Activated T-cell treated with anti-CD3 and anti-CD28 coated beads, Interleukin-2, amount 50 U/mL, for 48 hours (primary cell): ENCODE measurements around the gene E4F1.
A peak's percentile ranks its signal among the peaks of the same experiment; 100 is the strongest.

Experiments used
- DNase-seq, 2 experiments: peaks; one replicate each; pipeline ENCODE4 v3.0.0-alpha.2; 2020

The E4F1 gene

DNA sequence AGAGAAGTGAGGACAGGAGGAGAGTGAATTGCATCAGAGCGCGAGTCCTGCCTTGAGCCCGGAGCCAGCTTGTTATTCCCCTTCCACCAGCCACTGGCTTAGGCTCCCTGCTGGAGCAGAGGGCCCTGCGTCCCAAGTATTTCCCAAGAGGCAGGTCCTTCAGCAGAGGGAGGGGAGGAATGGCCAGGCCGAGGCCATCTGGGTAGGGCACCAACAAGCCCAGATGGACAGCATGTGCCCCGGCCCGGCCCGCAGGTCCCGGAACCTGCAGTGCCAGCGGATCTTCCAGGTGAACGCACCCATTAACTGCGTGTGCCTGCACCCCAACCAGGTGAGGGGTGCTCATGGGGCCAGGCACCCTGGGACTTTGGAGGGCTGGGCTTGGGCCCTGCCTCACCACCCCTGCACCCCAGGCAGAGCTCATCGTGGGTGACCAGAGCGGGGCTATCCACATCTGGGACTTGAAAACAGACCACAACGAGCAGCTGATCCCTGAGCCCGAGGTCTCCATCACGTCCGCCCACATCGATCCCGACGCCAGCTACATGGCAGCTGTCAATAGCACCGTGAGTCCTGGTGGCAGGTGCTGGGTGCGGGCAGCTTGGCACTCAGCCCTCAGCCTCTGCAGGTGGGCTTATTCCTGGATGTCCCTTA is 16.5 kb upstream of the E4F1 start:
- DNase-seq, result no peak

GRCh38 chr16:2207872-2208271 is 15.5 kb upstream of the E4F1 start:
- no peak for DNase-seq

GRCh38 chr16:2208308-2208707 is 15.1 kb upstream of the E4F1 start:
- no peak for DNase-seq

- DNase-seq, result no peak
These were observed 14.6 kb upstream of the E4F1 start for GRCh38 chr16:2208772-2209171.

GRCh38 chr16:2209258-2210008 is 14.0 kb upstream of the E4F1 start:
- DNase-seq, result no peak

- DNase-seq, result no peak
These were observed 13.4 kb upstream of the E4F1 start for GRCh38 chr16:2210009-2210332.

- DNase-seq, result no peak
These were observed 12.7 kb upstream of the E4F1 start, which contains the start of gene BRICD5 for GRCh38 chr16:2210386-2211365. BRICD5 (minus strand) TSS chr16:2210863; CDS start chr16:2210833, 30 bp downstream.

- DNase-seq, result no peak
These were observed 11.5 kb upstream of the E4F1 start for GRCh38 chr16:2211923-2212347.

GRCh38 chr16:2212362-2213324 is 10.7 kb upstream of the E4F1 start:
- DNase-seq, result no peak

- DNase-seq, result peak in 1 of 2 experiments; percentile 47
These were observed 9.3 kb upstream of the E4F1 start for GRCh38 chr16:2213817-2214718.

- no peak for DNase-seq
These were observed 8.7 kb upstream of the E4F1 start, which contains the start of gene PGP for GRCh38 chr16:2214719-2214968. PGP (minus strand) TSS chr16:2214840; CDS start chr16:2214777, 63 bp downstream.

DNA sequence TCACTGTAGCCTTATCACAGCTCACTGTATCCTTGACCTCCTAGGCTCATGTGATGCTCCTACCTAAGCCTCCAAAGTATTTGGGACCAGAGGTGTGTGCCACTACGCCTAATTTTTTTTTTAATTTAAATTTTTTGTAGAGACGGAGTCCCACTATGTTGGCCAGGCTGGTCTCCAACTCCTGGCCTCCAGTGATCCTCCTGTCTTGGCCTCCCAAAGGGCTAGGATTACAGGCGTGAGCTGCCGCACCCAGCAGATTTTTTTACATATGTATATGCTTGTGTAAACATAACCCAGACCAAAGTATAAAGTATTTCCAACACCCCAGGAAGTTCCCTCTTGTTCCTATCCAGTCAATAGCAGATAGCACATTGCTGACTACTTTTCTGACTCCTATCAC is 7.1 kb upstream of the E4F1 start:
- DNase-seq, result no peak

DNA sequence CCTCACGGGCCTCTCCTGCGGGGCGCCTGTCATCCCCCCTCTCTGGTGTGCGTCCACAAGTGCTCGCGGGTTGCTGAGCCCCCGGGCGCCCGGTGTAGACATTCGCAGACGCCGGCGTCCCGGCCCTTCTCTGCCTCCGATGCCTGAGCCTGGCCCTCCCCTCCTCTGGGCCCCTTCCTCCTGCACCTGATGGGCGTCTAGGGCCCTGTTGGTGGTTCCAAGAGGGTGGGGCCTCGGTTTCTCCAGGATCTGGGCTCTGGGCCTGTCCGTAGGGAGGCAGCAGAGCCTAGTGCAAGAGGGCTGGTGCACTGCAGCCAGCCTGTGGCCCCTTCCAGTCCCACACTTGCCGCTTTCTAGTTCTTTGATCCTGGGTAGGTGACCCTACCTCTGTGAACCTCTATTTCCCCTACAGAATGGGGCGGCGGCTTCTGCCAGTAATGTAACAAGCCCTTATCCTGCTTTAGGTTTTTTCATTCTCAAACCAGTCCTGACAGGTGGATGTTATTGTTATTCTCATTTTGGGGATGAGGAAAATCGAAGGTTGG is 623 bp downstream of the E4F1 start:
- DNase-seq, result peak; percentile 55 to 62

DNA sequence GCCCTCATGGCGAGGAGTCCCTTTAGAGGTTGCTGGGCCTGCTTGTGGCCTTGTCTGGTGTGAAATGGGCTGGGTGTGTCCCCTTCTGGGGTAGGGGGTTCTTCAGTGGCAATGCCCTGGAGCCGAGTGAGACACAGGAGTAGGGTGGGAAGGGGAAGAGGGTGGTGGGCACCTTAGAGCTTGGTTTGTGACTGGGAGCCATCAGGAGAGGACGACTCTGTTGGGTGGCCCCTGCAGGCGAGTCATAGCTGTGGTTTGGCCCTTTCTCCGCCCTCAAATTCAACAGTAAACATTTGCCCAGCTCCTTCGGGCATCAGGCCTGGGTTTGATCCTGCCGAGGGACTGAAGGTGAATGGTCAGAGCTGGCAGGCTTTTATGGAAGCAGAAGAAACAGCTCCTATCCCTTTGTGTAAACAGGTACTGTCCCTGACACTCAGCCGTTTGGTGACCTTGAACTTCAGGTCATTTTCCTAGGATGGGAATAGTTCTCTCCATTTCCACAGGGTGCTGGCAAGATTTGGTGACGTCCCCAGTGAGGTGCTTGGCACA is 2.9 kb downstream of the E4F1 start:
- no peak for DNase-seq

DNA sequence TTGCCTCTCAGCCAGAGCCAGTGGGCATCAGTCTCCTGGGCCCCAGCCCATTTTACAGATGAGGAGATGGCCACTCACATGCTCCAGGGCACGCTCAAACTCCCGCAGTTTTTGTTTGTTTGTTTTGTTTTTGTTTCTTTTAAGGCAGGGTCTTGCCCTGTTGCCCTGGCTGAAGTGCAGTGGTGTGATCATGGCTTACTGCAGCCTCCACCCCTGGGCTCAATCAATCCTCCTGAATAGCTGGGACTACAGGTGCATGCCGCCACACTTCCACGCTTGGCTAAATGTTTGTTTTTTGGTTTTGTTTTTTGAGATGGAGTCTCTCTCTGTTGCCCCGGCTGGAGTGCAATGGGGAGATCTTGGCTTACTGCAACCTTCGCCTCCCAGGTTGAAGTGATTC is 3.5 kb downstream of the E4F1 start:
- DNase-seq, result no peak

- DNase-seq, result no peak
These were observed 4.9 kb downstream of the E4F1 start for GRCh38 chr16:2228161-2228824.

DNA sequence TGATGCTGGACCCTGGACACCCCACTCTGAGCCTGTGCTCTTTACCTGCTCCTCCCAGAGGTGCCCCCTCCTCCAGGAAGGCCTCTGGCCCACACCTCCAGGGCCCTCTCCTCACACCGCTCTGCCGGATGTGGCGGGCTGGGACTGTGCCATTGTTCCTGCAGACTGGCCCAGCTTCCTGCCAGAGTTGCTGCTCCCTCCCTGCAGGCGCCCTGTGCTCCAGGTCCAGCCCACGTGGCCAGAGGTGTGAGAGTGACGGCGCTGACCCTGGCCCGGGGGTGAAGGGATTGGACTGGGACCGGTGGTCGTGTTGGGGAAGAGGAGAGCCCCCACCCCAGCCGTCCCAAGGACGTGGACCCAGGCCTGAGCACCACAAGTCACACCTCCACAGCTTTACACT is 5.7 kb downstream of the E4F1 start:
- DNase-seq, result no peak

DNA sequence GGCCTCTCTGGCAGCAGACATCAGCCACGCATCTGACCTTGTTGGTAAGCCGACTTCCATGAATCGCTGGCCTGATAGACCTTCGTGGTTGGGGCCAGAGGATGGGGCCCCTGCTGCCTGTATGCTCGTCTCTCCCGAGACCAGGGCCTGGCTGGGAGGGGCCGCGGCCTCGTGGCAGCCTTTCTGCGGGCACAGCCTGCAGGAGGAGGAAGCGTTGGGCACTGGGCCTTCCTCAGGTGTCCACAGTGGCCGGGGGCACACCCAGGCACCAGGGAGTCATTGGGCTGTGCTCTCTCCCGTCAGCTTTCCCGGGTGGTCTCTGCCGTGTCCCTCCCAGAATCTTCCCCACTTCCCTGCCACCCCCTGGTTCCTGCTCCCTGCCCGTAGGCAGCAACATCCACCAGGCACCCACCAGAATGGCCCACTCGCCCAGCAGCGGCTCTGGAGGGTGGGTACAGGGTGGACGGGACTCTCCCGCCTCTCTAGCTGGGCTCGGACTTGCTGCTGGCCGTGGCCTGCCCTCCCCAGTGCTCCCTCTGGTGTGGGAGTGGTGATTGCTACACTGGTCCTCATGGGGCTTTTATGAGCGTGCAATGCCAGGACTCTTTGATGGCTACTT is 6.3 kb downstream of the E4F1 start:
- no peak for DNase-seq

GRCh38 chr16:2230376-2230775 is 7.0 kb downstream of the E4F1 start:
- no peak for DNase-seq
